Lung microvascular endothelial cell (primary cell): Measurements from ENCODE around the gene GCN1. TPM values are rescaled to one million over a fixed set of nuclear protein-coding genes. Genes with fewer than 3 reads are reported as not detected.

ENCODE experiments used
- DNase-seq, 2 donors: peaks; one replicate each; pipeline versions ENCODE4 v3.0.0 to v3.0.0-alpha.2; 2010; ENCODE audit warnings: low read depth in 2 of 2
- total RNA-seq: library from RNA; depleted of rRNA; stranded (reverse); fragments of >200 nt; gene quantifications from 2 replicates; pipeline ENCODE4 v1.2.1, GENCODE V29; 2014

GCN1 gene
- total RNA-seq, 1 donor from 2014 or later, result 68.5 TPM

GRCh38 chr12:120093592-120094355 is 100.7 kb downstream of the GCN1 start:
- DNase-seq, result no peak

GRCh38 chr12:120093336-120093591 is 101.3 kb downstream of the GCN1 start:
- no peak for DNase-seq

GRCh38 chr12:120092551-120093335 is 101.8 kb downstream of the GCN1 start:
- no peak for DNase-seq

DNA sequence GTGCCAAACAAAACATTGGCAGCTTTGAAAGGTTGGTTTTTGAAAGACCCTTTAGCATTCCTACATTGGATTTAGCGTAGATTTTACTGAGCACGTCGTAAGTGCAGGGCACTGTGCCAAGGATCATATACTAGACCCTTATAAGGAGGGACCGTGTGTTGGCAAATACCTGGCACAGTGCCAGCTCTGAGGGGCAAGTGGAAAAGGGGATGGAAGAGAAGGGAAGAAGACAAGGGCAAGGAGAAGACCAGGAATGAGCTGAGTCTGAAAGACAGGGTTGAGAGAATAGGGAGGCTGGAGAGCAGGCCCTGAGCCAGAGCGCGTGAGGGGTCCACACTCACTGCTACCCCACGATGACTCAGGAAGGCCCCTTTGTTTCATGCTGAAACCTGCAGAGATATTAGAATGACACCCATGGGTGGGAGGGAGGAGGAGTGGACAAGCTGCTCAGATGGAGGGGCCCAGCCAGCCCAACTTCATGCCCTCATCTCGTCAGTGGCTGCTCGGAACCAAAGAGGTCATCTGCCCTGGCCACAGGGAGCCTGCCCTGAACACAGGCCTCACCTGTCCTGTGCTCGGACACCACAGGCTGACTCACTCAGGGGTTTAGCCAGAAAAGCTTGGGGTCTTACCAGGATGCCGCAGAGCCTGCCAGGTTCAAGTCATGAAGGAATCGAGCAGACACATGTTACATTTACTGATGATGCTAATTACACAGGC is 103.0 kb downstream of the GCN1 start:
- DNase-seq, result no peak

DNA sequence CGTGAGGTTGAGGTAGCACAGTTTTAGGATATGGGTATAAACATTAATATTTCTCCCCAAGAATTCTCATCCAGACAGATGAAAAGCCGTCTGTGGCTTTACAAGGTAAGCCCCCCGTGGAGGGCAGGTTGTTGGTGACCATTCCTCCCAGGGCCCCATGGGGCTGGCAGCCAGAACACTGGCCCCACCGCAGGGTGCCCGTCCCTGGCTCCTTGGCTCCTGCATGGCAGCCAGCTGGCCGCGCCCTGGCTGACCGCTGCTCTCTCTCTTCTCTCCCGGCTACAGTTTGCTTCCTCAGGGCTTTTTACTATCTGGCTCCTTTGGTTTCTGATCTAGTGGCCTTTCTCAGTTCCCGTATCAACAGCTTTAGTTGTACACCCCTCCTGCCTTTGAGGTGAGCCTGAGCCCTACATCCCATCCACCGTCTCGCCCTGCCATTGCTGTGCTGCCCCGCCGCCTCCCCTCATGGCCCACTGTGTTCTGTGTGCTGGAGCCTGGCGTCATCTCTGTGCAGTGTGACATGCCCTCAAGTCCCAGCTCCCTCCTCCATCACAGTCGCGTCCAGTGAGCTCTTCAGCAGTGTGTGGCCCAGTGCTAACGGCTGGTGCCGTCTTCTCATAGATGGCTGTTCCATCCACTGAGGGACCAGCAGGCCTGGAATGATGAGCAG is 103.8 kb downstream of the GCN1 start:
- no peak for DNase-seq

DNA sequence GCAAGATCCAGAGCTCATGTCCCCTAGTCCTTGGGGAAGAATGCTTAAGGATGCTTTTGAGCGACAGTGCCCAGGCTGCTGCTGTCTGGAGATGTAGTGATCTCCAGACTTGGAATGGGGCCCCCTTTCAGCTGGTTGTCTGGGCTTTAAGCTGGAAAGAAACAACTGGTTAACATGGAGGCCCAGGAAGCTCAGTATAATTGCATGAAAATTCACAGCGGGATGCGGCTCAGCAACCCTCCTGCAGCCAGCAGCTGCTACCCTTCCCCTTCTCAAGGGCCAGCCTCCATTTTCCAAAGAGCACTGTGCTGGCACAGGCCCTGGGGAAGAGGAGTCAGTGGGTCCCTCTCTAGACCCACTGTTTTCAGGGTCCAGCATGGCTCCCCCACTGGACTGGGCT is 104.3 kb downstream of the GCN1 start:
- no peak for DNase-seq

GRCh38 chr12:120089796-120090195 is 104.7 kb downstream of the GCN1 start:
- DNase-seq, result no peak

DNA sequence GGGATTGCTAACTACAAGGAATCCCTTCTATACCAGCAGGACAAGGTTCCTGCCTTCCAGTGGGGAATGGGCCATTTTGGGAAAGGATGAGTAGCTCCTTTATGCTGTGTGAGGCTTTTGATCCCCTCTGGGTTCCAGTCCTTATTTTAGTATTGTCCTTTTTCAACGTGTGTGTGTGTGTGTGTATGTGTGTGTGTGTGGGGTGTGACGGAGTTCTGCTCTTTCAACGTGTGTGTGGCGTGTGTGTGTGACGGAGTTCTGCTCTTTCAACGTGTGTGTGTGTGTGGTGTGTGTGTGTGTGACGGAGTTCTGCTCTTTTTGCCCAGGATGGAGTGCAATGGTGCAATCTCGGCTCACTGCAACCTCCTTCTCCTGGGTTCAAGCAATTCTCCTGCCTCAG is 105.4 kb downstream of the GCN1 start:
- DNase-seq, result no peak

GRCh38 chr12:120086801-120087621 is 107.5 kb downstream of the GCN1 start:
- peak; percentile 99 to 100 for DNase-seq

DNA sequence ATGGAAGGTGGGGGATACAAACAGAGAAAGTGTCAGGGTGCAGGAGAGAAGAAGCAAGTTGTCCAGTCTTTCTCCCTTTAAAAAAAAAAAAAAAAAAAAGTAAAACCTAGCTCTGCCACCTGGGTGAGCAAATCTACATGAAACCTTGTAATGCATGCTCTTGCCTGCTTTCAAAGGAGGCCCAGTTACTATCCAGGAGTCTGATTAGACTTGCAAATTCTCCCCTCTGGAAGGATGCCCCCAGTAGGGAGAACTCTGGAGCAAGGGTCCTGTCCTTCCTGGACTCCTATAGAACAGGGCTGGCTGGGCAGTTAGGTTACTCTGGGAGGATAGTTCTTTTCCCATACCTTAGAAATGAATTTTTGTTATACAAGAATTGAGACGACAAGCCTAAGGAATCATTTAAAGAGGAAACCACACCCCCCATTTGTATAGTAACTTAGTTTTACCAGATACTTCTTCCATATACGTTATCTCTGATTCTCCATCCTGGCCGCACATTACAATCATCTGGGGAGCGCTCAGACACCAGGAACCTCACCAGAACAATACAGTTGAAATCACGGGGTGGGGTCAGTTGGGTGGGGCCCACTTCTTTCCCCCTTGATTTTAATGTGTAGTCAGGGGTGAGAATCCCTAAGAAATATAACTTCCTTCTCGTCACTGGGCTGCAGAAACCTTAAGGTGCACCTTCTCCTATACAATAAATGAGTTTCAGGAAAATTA is 108.4 kb downstream of the GCN1 start:
- DNase-seq, result no peak

GRCh38 chr12:120081641-120082040 is 112.9 kb downstream of the GCN1 start:
- no peak for DNase-seq

- no peak for DNase-seq
These were observed 114.8 kb downstream of the GCN1 start for GRCh38 chr12:120079411-120080400.

GRCh38 chr12:120078868-120079267 is 115.6 kb downstream of the GCN1 start:
- DNase-seq, result no peak

DNA sequence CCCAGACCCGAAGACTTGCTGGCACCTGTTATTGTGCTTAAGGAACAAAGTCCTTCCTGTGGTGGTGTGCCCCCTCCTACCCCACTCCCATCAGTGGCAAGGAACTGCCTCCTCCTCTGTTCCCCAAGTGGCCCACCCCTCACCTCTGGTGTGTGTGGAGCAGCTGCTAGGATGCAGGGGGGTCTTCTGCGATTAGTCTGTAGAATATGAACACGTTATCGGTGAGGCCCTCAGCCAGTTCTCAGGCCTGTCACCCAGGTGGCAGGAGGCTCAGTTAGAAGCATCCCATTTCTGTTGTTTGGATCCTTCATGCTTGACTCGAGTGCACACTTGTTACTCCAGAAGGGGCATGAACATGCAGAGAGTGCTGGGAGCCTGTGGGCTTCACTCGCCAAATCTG is 117.3 kb downstream of the GCN1 start:
- DNase-seq, result no peak

Other genes starting within 250 kb of the GCN1 start
- under 0.01 TPM in 2 replicates for gene BICDL1, start 205.5 kb downstream of the GCN1 start, total RNA-seq
- gene RAB35, start 78.0 kb downstream of the GCN1 start, total RNA-seq, result 30.9 and 41.3 TPM in 2 replicates
- 2,396 and 3,163 TPM in 2 replicates for gene RPLP0, start 6.4 kb upstream of the GCN1 start, total RNA-seq
- 52.5 and 56.2 TPM in 2 replicates for gene PXN, start 71.0 kb upstream of the GCN1 start, total RNA-seq
- gene RNU4-2, start 97.2 kb upstream of the GCN1 start, total RNA-seq, result under 0.01 TPM in 2 replicates
- gene RNU4-1, start 98.5 kb upstream of the GCN1 start, total RNA-seq, result under 0.01 TPM in 2 replicates
- 0.87 and 3.2 TPM in 2 replicates for gene SIRT4, start 107.6 kb upstream of the GCN1 start, total RNA-seq
- gene PLA2G1B, start 133.1 kb upstream of the GCN1 start, total RNA-seq, result not detected in 2 replicates
- not detected in 2 replicates for gene MSI1, start 174.4 kb upstream of the GCN1 start, total RNA-seq
- gene COX6A1, start 243.4 kb upstream of the GCN1 start, total RNA-seq, result 494 and 598 TPM in 2 replicates